ENCODE results near the gene RGS6. TPM values are rescaled to one million over a fixed set of nuclear protein-coding genes. Genes with fewer than 3 reads are reported as not detected.

RGS6 gene
- total RNA-seq, 2 experiments from 2014 or later = 1.5 to 3.1 TPM

GRCh38 chr14:72332871-72333270 lies 400.6 kb downstream of the RGS6 start:
- no peak for DNase-seq
- H3K4me1 Mint-ChIP-seq = no peaks in the 10 kb centered on the region
- ATAC-seq = no peak
- no peak overlapping the region for H3K27ac Mint-ChIP-seq
- peaks cover 37% of the 10 kb centered on the region for H3K27me3 Mint-ChIP-seq
- H3K36me3 Mint-ChIP-seq = no peaks in the 10 kb centered on the region
- no peak overlapping the region for H3K4me3 Mint-ChIP-seq
- CTCF ChIA-PET = no interaction called here
- H3K9me3 Mint-ChIP-seq (ENCODE audit: low read depth) = no peaks in the 10 kb centered on the region

GRCh38 chr14:72333357-72333756 lies 401.1 kb downstream of the RGS6 start:
- CTCF ChIA-PET = no interaction called here
- Mint-ChIP-seq H3K27ac (no peak overlapping the region), H3K27me3 (peaks cover 39% of the 10 kb centered on the region), H3K4me3 (no peak overlapping the region), H3K4me1 (no peaks in the 10 kb centered on the region), H3K36me3 (no peaks in the 10 kb centered on the region), H3K9me3 (ENCODE audit: low read depth) (no peaks in the 10 kb centered on the region)
- ATAC-seq = no peak
- DNase-seq = no peak

- Mint-ChIP-seq H3K9me3 (ENCODE audit: low read depth) (no peaks in the 10 kb centered on the region), H3K36me3 (no peaks in the 10 kb centered on the region), H3K4me1 (no peaks in the 10 kb centered on the region), H3K27ac (no peak overlapping the region), H3K4me3 (no peak overlapping the region), H3K27me3 (peaks cover 45% of the 10 kb centered on the region)
- CTCF ChIA-PET = no interaction called here
- DNase-seq = no peak
- ATAC-seq = no peak
These were observed 404.2 kb downstream of the RGS6 start for GRCh38 chr14:72336311-72336980.

GRCh38 chr14:72341237-72341636 lies 409.0 kb downstream of the RGS6 start:
- ATAC-seq = no peak
- CTCF ChIA-PET = no interaction called here

GRCh38 chr14:72341686-72342085 lies 409.5 kb downstream of the RGS6 start:
- no peaks in the 10 kb centered on the region for H3K9me3 Mint-ChIP-seq (ENCODE audit: low read depth)
- DNase-seq (no peak), ATAC-seq (no peak)
- no peaks in the 10 kb centered on the region for H3K4me1 Mint-ChIP-seq
- H3K4me3 Mint-ChIP-seq = no peak overlapping the region
- H3K36me3 Mint-ChIP-seq = no peaks in the 10 kb centered on the region
- CTCF ChIA-PET = no interaction called here
- H3K27me3 Mint-ChIP-seq = peaks cover 15% of the 10 kb centered on the region
- no peak overlapping the region for H3K27ac Mint-ChIP-seq

More at GRCh38 chr14:72341237-72341636, 409.0 kb downstream of the RGS6 start:
- H3K27me3 Mint-ChIP-seq = peaks cover 14% of the 10 kb centered on the region
- no peak overlapping the region for H3K27ac Mint-ChIP-seq
- no peaks in the 10 kb centered on the region for H3K36me3 Mint-ChIP-seq
- H3K4me3 Mint-ChIP-seq = no peak overlapping the region
- H3K4me1 Mint-ChIP-seq = no peaks in the 10 kb centered on the region
- H3K9me3 Mint-ChIP-seq (ENCODE audit: low read depth) = no peaks in the 10 kb centered on the region
- no peak for DNase-seq

- CTCF ChIA-PET = no interaction called here
- Mint-ChIP-seq H3K36me3 (no peaks in the 10 kb centered on the region), H3K27ac (no peak overlapping the region), H3K4me1 (no peaks in the 10 kb centered on the region), H3K27me3 (peaks cover 27% of the 10 kb centered on the region), H3K9me3 (ENCODE audit: low read depth) (no peaks in the 10 kb centered on the region), H3K4me3 (no peak overlapping the region)
- no peak for DNase-seq
- ATAC-seq = no peak
These were observed 414.9 kb downstream of the RGS6 start for GRCh38 chr14:72347118-72347517.

- H3K4me1 Mint-ChIP-seq = no peaks in the 10 kb centered on the region
- DNase-seq (no peak), ATAC-seq (no peak)
- peaks cover 28% of the 10 kb centered on the region for H3K27me3 Mint-ChIP-seq
- no peaks in the 10 kb centered on the region for H3K36me3 Mint-ChIP-seq
- CTCF ChIA-PET = interaction anchor here (1.6 kb wide), 1 partner anchor 151 kb away, joined by 3 read pairs; no protein-coding TSS in a partner anchor
- no peaks in the 10 kb centered on the region for H3K9me3 Mint-ChIP-seq (ENCODE audit: low read depth)
- H3K4me3 Mint-ChIP-seq = no peak overlapping the region
- H3K27ac Mint-ChIP-seq = no peak overlapping the region
These were observed 418.0 kb downstream of the RGS6 start for GRCh38 chr14:72350215-72350614.

GRCh38 chr14:72352012-72352411 lies 419.8 kb downstream of the RGS6 start:
- H3K4me1 Mint-ChIP-seq = no peaks in the 10 kb centered on the region
- ATAC-seq (no peak), DNase-seq (no peak)
- CTCF ChIA-PET = no interaction called here
- peaks cover 24% of the 10 kb centered on the region for H3K27me3 Mint-ChIP-seq
- H3K9me3 Mint-ChIP-seq (ENCODE audit: low read depth) = no peaks in the 10 kb centered on the region
- H3K27ac Mint-ChIP-seq = no peak overlapping the region
- H3K4me3 Mint-ChIP-seq = no peak overlapping the region
- H3K36me3 Mint-ChIP-seq = no peaks in the 10 kb centered on the region

- H3K4me1 Mint-ChIP-seq = no peaks in the 10 kb centered on the region
- peaks cover 27% of the 10 kb centered on the region for H3K27me3 Mint-ChIP-seq
- DNase-seq = no peak
- H3K9me3 Mint-ChIP-seq (ENCODE audit: low read depth) = no peaks in the 10 kb centered on the region
- CTCF ChIA-PET = no interaction called here
- no peak overlapping the region for H3K4me3 Mint-ChIP-seq
- no peaks in the 10 kb centered on the region for H3K36me3 Mint-ChIP-seq
- H3K27ac Mint-ChIP-seq = no peak overlapping the region
- no peak for ATAC-seq
These were observed 434.4 kb downstream of the RGS6 start for GRCh38 chr14:72366619-72367018.

- Mint-ChIP-seq H3K27me3 (peaks cover 31% of the 10 kb centered on the region), H3K4me1 (no peaks in the 10 kb centered on the region), H3K9me3 (ENCODE audit: low read depth) (no peaks in the 10 kb centered on the region), H3K4me3 (no peak overlapping the region), H3K27ac (no peak overlapping the region), H3K36me3 (no peaks in the 10 kb centered on the region)
- no peak for ATAC-seq
- CTCF ChIA-PET = no interaction called here
- DNase-seq = no peak
These were observed 436.9 kb downstream of the RGS6 start for GRCh38 chr14:72369106-72369505.

- no peak overlapping the region for H3K27ac Mint-ChIP-seq
- H3K4me3 Mint-ChIP-seq = no peak overlapping the region
- DNase-seq (no peak), ATAC-seq (no peak)
- CTCF ChIA-PET = no interaction called here
- H3K36me3 Mint-ChIP-seq = peaks cover 3% of the 10 kb centered on the region
- H3K4me1 Mint-ChIP-seq = peaks cover 4% of the 10 kb centered on the region
- peaks cover 55% of the 10 kb centered on the region for H3K27me3 Mint-ChIP-seq
- H3K9me3 Mint-ChIP-seq (ENCODE audit: low read depth) = peaks cover 5% of the 10 kb centered on the region
These were observed 444.8 kb downstream of the RGS6 start for GRCh38 chr14:72377016-72377415.

- H3K27ac Mint-ChIP-seq = no peak overlapping the region
- DNase-seq (no peak), ATAC-seq (no peak)
- CTCF ChIA-PET = no interaction called here
- H3K4me1 Mint-ChIP-seq = peaks cover 4% of the 10 kb centered on the region
- H3K4me3 Mint-ChIP-seq = no peak overlapping the region
- H3K9me3 Mint-ChIP-seq (ENCODE audit: low read depth) = peaks cover 3% of the 10 kb centered on the region
- peaks cover 64% of the 10 kb centered on the region for H3K27me3 Mint-ChIP-seq
- H3K36me3 Mint-ChIP-seq = peaks cover 1% of the 10 kb centered on the region
These were observed 448.2 kb downstream of the RGS6 start for GRCh38 chr14:72380456-72380855.

- no peak overlapping the region for H3K4me3 Mint-ChIP-seq
- peaks cover 57% of the 10 kb centered on the region for H3K27me3 Mint-ChIP-seq
- CTCF ChIA-PET = no interaction called here
- ATAC-seq (no peak), DNase-seq (no peak)
- no peak overlapping the region for H3K27ac Mint-ChIP-seq
- no peaks in the 10 kb centered on the region for H3K36me3 Mint-ChIP-seq
- H3K9me3 Mint-ChIP-seq (ENCODE audit: low read depth) = no peaks in the 10 kb centered on the region
- H3K4me1 Mint-ChIP-seq = peaks cover 2% of the 10 kb centered on the region
These were observed 451.6 kb downstream of the RGS6 start for GRCh38 chr14:72383865-72384264.

- CTCF ChIA-PET = no interaction called here
- H3K4me3 Mint-ChIP-seq = no peak overlapping the region
- H3K27me3 Mint-ChIP-seq = peaks cover 42% of the 10 kb centered on the region
- no peak overlapping the region for H3K27ac Mint-ChIP-seq
- no peaks in the 10 kb centered on the region for H3K36me3 Mint-ChIP-seq
- no peaks in the 10 kb centered on the region for H3K4me1 Mint-ChIP-seq
- ATAC-seq (no peak), DNase-seq (no peak)
- H3K9me3 Mint-ChIP-seq (ENCODE audit: low read depth) = no peaks in the 10 kb centered on the region
These were observed 455.5 kb downstream of the RGS6 start for GRCh38 chr14:72387726-72388125.

GRCh38 chr14:72389200-72389599 lies 457.0 kb downstream of the RGS6 start:
- Mint-ChIP-seq H3K4me3 (no peak overlapping the region), H3K36me3 (no peaks in the 10 kb centered on the region), H3K4me1 (no peaks in the 10 kb centered on the region), H3K27me3 (peaks cover 31% of the 10 kb centered on the region), H3K27ac (no peak overlapping the region), H3K9me3 (ENCODE audit: low read depth) (no peaks in the 10 kb centered on the region)
- CTCF ChIA-PET = no interaction called here
- DNase-seq = no peak
- no peak for ATAC-seq
